PFSK-1 (cell line): Measurements from ENCODE around the gene DMTF1.

Experiments
- FOXP2 ChIP-seq: optimal IDR thresholded peaks from 2 replicates; pipeline ENCODE3; 2011; ENCODE audit warnings: borderline replicate concordance, control low read depth, inconsistent platforms; ENCODE audit not compliant: insufficient read depth; ENCODE audit errors: extremely low read length, extremely low read depth
- POLR2AphosphoS5 ChIP-seq: IDR thresholded peaks from 2 replicates; pipeline ENCODE4 v1.6.1; 2012; ENCODE audit warnings: low read depth, mild to moderate bottlenecking, control low read depth, low read length, moderate library complexity
- REST ChIP-seq, 2 experiments: IDR thresholded peaks; 2 replicates each; pipeline versions ENCODE4 v1.6.1 to v1.8.0; 2011 to 2012; ENCODE audit warnings: low read depth in 2 of 2, low read length in 2 of 2, control low read depth in 1 of 2, inconsistent platforms in 1 of 2, mild to moderate bottlenecking in 1 of 2, moderate library complexity in 1 of 2; ENCODE audit not compliant: insufficient read depth in 1 of 2
- SIN3A ChIP-seq: IDR thresholded peaks from 2 replicates; pipeline ENCODE4 v1.6.1; 2012; ENCODE audit warnings: mild to moderate bottlenecking, low read length, moderate library complexity, borderline replicate concordance; ENCODE audit not compliant: insufficient read depth
- TAF1 ChIP-seq: IDR thresholded peaks from 2 replicates; pipeline ENCODE4 v1.6.1; 2012; ENCODE audit warnings: low read length, control low read depth, borderline replicate concordance; ENCODE audit not compliant: insufficient read depth

The DMTF1 gene

GRCh38 chr7:87131771-87132170, 20.5 kb upstream of the DMTF1 start:
- TF ChIP-seq REST (IDR thresholded peaks at IDR 0.05; ENCODE audit: insufficient read depth in 1 of 2, low read depth in 2 of 2, low read length in 2 of 2) (no peak), FOXP2 (no peak), SIN3A (no peak)

- TF ChIP-seq SIN3A (no peak), TAF1 (no peak)
Observed at GRCh38 chr7:87137271-87137670, 15.0 kb upstream of the DMTF1 start.

GRCh38 chr7:87139514-87139913, 12.7 kb upstream of the DMTF1 start:
- TF ChIP-seq TAF1, result no peak
- TF ChIP-seq REST (IDR thresholded peaks at IDR 0.05; ENCODE audit: insufficient read depth in 1 of 2, low read depth in 2 of 2, low read length in 2 of 2), result no peak
- no peak for TF ChIP-seq SIN3A

GRCh38 chr7:87140271-87140748, 11.9 kb upstream of the DMTF1 start:
- TF ChIP-seq TAF1 (no peak), SIN3A (no peak), FOXP2 (no peak), POLR2AphosphoS5 (no peak), REST (IDR thresholded peaks at IDR 0.05; ENCODE audit: insufficient read depth in 1 of 2, low read depth in 2 of 2, low read length in 2 of 2) (no peak)

- no peak for TF ChIP-seq SIN3A
- no peak for TF ChIP-seq TAF1
- TF ChIP-seq REST (IDR thresholded peaks at IDR 0.05; ENCODE audit: insufficient read depth in 1 of 2, low read depth in 2 of 2, low read length in 2 of 2), result no peak
- no peak for TF ChIP-seq POLR2AphosphoS5
- no peak for TF ChIP-seq FOXP2
Observed at GRCh38 chr7:87144173-87144657, 8.0 kb upstream of the DMTF1 start.

GRCh38 chr7:87146740-87147386, 5.4 kb upstream of the DMTF1 start:
- TF ChIP-seq SIN3A (no peak), REST (IDR thresholded peaks at IDR 0.05; ENCODE audit: insufficient read depth in 1 of 2, low read depth in 2 of 2, low read length in 2 of 2) (no peak), FOXP2 (no peak), POLR2AphosphoS5 (no peak), TAF1 (no peak)
